Subcutaneous adipose tissue (tissue), 4 donors: ENCODE measurements around the gene THEM5. TPM values are rescaled to one million over a fixed set of nuclear protein-coding genes. Genes with fewer than 3 reads are reported as not detected.

Experiments
- CTCF ChIP-seq: fragments of 450-650 bp; IDR thresholded peaks from one replicate; pipeline ENCODE4 v1.5.1; 2016; ENCODE audit warnings: low read depth, mild to moderate bottlenecking, control low read depth, antibody characterized with exemption, moderate library complexity
- total RNA-seq, 4 donors: library from RNA; depleted of rRNA; stranded (reverse); fragments of >200 nt; gene quantifications; one replicate each; pipeline ENCODE4 v1.1.0, GENCODE V29; 2016

The THEM5 gene
- total RNA-seq, 4 donors from 2014 or later = not detected

- no peak for TF ChIP-seq CTCF
These were observed 13.8 kb downstream of the THEM5 start, which contains the start of gene C2CD4D for GRCh38 chr1:151839457-151840403. Gene C2CD4D (minus strand): TSS chr1:151839820. CDS start chr1:151838989, 831 bp downstream.

GRCh38 chr1:151839082-151839412 is 14.5 kb downstream of the THEM5 start:
- TF ChIP-seq CTCF = no peak

- TF ChIP-seq CTCF = no peak
These were observed 15.1 kb downstream of the THEM5 start for GRCh38 chr1:151838222-151839081.

GRCh38 chr1:151837884-151838221 is 15.7 kb downstream of the THEM5 start:
- no peak for TF ChIP-seq CTCF

GRCh38 chr1:151837197-151837596 is 16.3 kb downstream of the THEM5 start:
- TF ChIP-seq CTCF = no peak

- TF ChIP-seq CTCF = no peak
These were observed 17.9 kb downstream of the THEM5 start for GRCh38 chr1:151835596-151835995.

GRCh38 chr1:151834239-151834638 is 19.3 kb downstream of the THEM5 start:
- TF ChIP-seq CTCF = no peak
